NCI-H345 treated with DMSO at 0.1 percent for 48 hours (cell line): ENCODE results near the gene LGI2.
A peak's percentile ranks its signal among the peaks of the same experiment; 100 is the strongest.
"Not testable (repeated sequence)": the region's sequence is repeated elsewhere in the genome, so short reads cannot be mapped to it uniquely, and the experiment has no call there.

Experiments used
- DNase-seq: peaks from one replicate; lab custom pipeline; 2025; ENCODE audit not compliant: unreplicated experiment; lab: John Stamatoyannopoulos, UW

The LGI2 gene, protein sequence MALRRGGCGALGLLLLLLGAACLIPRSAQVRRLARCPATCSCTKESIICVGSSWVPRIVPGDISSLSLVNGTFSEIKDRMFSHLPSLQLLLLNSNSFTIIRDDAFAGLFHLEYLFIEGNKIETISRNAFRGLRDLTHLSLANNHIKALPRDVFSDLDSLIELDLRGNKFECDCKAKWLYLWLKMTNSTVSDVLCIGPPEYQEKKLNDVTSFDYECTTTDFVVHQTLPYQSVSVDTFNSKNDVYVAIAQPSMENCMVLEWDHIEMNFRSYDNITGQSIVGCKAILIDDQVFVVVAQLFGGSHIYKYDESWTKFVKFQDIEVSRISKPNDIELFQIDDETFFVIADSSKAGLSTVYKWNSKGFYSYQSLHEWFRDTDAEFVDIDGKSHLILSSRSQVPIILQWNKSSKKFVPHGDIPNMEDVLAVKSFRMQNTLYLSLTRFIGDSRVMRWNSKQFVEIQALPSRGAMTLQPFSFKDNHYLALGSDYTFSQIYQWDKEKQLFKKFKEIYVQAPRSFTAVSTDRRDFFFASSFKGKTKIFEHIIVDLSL

DNA sequence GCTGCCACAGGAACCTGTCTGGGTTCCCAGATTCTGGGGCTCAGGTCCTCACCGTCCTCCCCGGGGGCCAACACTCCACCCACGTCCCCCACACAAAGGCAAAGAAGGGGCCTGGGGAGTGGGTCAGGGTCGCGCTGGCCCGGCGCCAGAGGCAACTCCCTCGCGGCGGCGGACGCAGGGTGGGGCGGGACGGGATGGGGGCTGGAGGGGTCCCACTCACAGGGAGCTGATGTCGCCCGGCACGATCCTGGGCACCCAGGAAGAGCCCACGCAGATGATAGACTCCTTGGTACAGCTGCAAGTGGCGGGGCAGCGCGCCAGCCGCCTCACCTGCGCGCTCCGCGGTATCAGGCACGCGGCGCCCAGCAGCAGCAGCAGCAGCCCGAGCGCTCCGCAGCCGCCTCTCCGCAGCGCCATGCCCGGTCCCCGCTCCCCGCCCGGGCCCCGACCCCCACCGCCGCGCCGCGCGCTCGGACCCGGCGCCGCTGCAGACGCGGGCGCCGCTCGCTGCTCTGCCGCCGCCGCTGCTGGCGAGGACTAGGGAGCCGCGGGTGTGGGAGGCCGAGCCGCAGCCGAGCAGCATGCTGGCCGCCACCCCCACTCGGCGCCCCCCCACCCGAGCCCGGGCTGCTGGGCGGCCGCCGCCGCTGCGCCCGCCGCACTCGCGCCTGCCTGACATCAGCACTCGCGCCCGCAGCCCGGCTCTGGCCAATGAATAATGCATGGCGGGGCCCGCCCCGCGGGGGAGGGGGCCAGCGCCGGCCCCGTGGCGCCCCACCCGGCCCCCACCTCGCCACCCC, at the start of gene LGI2:
TSS of gene LGI2 (minus strand) at position 670 of the 800 bp plus-strand sequence. CDS start at position 417, 253 bp downstream.
- DNase-seq: no peak

DNA sequence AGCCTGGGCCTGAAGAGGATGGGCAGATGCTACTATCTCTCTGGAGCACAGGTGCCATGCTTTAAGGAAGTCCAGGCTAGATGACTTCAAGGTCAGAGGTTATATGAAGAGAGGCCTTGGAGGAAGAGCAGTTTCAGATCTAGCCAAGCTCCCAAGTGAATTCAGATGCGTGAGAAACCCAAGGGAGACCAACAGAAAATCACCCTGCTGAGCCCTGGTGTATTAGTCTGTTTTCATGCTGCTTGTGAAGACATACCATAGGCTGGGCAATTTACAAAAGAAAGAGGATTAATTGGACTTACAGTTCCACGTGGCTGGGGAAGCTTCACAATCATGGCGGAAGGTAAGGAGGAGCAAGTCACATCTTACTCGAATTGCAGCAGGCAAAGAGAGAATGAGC, 47.8 kb upstream of the LGI2 start:
- no peak for DNase-seq

DNA sequence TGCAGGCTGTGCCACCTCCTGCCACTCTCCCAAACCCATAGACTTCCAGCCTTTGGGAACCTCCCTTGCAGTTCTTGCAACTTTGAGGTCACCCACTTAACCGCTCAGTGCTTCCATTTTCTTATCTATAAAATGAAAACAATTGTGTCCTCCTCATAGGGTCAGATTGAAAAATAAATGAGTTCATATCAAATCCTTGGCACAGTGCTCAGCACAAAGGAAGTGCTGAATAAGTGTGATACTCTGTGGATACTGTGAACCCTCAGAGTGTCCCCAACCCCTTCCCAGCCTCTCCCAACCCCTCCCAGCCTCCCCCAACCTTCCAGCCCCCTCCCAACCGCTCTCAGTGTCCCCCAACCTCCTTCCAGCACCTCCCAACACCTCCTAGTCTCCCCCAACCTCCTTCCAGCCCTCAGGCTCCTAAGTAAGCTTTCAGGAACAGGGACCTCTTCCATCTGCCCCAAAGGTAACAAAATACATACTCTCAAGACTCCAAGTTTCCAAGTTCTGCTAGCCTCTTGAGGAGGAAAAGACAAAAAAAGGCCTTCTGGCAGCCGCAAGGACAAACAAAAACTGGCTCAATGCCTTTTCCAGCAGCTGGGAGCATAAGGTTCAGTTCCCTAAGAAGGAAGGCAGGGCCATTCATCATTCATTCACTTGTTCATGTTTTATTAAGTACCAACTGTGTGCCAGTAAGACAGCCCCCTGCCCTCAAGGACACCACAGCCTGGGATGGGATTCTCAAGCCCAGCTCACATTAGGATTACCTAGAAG, 46.1 kb upstream of the LGI2 start:
- no peak for DNase-seq

DNA sequence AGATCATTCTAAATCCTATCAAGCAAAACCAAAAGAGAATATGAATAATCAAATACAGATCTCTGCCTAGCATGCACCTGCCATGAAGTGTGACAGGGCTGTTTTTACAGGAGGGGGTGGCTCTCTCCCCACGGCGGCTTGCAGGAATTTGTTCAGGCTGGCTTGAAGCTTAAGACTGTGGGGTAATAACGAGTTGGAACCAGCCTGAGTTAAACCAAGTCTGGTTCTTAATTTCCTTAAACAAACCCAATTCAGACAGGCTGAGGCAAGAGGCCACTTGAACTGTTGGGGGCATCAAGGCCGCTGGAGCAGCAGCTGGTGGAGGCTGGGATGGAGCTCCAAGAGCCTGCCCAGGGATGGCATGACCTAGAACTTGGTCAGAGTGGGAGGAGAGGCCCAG, 45.1 kb upstream of the LGI2 start:
- no peak for DNase-seq

DNA sequence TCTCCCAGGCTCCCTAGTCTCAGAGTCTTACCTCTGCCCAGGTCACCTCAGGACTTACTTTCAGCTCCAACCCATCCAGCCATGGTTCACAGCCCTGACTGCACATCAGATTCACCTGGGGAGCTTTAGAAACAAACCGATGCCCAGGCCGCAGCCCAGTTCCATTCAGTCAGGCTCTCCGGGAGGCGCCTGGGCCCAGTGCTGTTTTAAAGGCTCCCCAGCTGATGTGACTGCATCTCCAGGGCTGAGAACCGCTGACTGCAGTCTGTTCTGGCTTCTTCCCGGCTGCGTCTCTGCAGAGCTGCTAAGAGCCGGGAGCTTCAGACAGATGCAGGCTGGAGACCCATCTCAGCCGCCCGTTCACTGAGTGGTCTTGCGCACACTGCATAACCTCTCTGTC, 44.4 kb upstream of the LGI2 start:
- DNase-seq: no peak

DNA sequence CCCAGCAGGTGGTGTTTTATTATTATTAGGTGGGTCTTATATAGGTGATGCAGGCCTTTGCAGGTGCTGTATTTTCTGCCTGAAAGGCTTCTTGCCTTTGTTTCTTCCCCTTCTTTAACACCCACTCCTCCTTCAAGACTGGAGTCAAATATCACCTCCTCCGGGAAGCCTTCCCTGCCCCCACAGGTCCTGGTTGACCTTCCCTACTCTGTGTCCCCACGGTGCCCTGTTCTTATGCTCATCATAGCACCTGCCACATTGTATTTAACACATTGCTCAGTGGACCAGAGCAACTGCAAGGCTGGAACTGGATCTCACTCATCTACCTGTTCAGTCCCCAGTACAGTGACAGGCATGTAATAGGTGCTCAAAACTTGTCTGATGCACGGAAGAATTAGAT, 39.8 kb upstream of the LGI2 start:
- DNase-seq: no peak

DNA sequence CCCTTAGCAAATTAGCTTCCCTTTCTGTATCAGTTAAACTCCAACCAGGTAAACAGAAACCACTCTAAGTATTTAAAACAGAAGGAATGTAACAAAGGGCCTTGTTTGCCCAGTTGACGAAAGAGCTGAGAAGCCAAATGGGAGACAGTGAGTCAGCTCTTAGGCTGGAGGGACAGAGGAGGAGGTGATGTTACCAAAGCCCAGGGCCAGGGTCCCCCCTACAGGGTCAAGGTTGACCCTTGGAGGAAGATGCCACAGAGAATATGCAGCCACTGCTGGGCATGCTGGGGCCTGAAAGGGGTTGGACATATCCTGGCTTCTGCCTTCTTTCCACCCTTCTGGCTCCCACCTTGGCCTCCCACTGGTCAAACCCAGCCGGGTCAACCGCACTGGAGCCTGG, 38.3 kb upstream of the LGI2 start:
- DNase-seq: no peak

DNA sequence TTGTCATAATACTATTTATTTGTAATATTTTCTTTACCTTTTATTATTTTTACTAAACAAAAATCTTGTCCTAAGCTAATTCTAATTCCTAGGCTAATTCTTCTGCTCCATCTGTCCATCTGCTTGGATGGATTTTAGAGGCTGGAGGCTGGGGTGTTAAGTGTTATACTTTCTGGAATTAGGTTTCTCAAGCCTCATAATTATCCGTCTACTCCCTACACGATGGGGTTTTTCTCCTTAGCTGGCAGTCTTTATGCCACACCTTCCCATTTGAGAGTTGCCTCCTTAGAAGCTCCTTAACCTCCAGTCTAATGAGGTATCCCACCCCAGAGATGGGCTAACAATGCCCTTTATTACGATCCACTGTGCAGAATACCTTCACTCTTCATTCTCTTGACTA, 37.6 kb upstream of the LGI2 start:
- no peak for DNase-seq

DNA sequence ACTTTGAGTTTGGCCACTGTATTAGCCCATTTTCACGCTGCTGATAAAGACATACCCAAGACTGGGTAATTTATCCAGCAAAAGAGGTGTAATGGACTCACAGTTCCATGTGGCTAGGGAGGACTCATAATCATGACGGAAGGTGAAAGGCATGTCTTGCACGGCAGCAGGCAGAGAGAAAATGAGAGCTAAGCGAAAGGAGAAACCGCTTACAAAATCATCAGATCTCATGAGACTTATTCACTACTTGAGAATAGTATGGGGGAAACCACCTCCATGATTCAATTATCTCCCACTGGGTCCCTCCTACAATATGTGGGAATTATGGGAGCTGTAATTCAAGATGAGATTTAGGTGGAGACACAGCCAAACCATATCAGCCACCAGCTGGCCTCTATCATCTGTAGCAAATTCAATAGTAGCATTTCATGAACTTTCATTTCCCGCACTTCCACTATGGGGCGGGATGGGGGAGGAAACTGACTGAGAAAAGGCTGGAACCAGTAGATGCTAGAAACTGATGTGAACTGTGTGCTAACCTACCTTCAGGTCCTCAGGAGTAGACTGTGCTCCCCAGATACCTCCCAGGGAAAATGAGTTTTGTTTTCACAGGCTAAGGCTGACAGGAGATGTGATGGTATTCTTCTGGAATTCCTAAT, 35.3 kb upstream of the LGI2 start:
- no peak for DNase-seq

DNA sequence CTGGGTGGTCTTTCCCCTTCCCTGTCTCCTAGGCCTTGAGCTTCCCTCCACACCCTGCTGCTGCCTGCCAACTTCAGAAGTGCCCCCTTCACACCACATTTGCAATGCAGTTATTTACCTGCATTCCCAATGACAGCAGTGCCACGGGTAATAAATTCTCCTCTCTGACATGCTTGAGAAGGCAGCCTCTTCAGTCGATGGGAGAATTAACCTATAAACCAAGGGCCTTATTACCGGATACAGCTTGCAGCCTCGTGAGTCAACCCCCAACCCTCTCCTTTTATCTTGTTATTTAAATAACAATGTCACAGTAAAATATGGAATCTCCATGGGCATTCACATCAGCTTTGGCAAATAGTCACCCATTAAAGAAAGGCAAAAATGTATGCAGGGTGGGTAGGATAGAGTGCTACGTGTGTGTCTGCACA, 34.7 kb upstream of the LGI2 start:
- peak; percentile 36 for DNase-seq

DNA sequence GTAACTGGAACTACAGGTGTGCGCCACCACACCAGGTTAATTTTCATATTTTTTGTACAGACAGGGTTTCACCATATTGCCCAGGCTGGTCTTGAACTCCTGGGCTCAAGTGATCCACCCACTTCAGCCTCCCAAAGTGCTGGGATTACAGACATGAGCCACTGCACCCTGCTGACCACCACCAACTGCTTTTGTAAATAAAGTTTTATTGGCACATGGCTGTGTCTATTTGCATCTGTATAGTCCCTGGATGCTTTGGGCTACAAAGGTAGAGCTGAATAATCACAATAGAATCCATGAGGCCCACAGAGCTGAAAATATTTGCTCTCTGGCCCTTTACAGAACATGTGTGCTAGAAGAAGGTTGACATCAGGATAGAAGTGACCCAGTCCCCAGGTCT, 33.7 kb upstream of the LGI2 start:
- DNase-seq: not testable (repeated sequence)

DNA sequence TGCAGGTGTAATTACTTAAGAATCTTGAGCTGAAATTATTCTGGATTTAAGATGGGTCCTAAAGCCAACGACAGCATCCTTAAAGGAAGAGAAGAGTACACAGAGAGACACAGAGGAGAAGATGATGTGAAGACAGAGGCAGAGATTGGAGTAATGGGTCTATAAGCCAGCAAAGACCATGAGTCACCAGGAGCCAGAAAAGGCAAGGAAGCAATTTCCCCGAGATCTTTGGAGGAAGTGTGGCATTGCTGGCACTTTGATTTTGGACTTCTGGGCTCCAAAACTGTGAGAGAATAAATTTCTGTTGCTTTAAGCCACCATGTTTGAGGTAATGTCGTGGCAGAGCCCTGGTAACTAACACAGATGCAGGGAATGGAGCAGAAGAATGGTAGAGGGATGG, 32.4 kb upstream of the LGI2 start:
- no peak for DNase-seq

DNA sequence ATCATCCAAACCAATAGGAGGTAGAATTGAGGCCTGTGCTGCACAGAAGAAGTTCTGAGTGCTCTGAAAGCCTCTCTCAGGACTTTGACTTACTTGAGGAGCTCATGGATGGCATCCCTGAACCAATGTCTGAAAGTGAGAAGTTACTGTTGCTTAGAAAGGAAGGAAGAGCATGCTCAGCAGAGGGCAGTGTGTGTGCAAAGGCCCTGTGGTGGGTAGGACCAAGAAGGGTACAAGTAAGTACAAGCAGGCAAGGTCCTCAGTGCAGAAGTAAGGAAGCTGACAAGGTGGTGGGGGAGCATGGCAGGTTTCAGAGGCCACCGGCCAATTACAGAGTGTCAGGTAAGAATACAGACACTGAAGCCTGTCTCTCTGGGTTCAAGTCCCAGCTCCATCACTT, 31.4 kb upstream of the LGI2 start:
- no peak for DNase-seq

DNA sequence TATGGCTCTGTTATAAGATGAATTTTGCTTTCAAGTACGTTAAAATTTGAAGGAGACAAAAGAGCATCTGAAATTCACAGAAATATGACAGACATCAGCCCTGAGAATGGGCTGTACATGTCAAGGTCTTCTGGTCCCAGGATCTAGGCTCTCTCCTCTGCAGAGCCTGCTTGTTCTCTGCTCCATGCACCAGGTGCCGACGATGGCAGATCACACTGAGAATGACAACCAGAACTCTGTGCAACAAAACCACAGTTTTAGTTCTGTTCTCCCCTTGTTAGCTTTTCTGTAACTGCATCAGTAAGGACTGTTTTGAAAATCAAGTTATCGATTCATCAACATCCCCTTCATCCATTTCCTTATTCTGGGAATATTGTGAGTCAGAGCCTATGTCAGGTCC, 30.9 kb upstream of the LGI2 start:
- DNase-seq: no peak

DNA sequence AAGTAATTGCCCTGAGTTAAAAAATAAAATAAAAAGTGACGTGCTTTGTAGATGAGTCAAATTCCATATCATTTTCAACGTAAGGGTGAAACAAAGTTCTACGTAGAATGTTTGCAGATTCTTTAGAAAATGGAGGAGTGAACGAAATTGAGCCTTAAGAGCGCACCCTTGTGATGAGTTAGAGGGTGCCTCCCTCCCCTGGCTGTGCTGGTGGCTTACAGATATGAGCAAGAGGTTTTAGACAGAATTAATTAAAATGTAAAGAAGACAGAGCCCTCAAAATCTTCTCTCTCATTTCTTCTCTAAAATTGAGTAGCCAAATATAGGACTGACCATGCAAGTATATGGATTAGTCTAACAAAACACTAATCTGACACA, 30.2 kb upstream of the LGI2 start:
- DNase-seq: no peak

DNA sequence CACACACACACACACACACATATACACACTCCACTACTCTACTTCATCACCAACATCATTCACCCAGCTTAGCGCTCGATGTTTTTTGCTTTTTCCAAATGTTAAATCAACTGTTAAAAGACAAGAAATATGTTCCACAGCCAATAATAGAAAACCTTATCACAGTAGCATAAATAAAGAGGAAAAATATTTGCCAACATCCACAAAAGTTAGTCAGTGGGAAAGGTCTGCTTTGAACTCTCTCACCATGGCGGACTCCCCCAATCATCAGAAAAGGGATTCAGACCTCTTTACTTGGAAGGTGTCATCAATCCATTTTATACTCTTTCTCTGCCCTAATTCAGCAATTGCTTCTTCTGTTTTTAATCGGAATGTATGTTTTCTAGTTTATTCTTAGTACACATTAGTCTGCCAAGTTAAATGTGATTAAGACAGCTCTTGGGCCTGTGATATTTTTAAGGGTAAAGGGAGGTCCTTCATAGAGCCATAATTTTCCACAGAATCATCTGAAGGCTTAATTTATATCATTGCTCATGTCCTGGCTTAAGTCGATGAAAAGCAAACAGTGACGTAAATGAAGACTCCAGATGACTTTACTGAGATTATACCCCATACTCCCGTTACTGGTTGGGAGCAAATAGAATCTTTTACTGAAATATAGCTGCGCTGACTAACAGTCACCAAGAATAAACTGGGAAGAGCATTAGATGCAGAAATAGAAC, 29.7 kb upstream of the LGI2 start:
- DNase-seq: no peak

DNA sequence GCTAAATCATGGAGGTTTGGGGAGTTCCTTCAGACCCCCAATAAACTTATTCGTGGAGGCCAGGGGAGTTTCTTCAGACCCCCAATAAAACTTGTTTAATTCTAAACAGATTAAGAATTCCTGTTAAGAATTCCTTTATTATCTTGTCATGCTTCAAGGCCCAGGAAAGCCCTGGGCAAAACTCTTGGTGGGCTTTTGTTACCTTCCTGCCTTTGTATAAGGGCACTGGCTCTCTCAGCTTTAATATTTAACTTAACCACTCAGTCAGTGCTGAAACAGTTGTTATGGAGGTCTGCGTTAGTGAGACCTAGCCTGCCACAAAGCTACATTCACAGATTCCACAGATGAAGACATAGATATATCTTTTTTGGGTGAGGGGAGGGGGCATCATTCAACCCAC, 29.0 kb upstream of the LGI2 start:
- no peak for DNase-seq

DNA sequence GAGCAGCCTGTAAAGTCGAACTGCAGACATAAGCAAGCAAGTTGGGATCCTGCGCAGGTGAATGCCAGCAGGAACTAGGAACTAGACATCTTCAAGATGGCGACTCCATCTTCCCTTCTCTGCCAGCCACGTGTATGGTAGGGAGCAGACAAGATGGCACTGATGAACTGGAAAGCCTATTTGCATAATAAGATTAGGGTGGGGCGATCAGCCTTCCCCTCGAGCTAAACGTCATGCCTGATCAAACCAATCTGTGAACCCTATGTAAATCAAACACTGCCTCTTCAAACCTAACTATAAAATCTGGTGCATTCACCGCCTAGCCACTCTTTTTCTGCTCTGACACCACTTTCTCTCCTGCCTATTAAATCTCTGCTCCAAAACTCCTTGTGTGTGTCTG, 28.1 kb upstream of the LGI2 start:
- no peak for DNase-seq

DNA sequence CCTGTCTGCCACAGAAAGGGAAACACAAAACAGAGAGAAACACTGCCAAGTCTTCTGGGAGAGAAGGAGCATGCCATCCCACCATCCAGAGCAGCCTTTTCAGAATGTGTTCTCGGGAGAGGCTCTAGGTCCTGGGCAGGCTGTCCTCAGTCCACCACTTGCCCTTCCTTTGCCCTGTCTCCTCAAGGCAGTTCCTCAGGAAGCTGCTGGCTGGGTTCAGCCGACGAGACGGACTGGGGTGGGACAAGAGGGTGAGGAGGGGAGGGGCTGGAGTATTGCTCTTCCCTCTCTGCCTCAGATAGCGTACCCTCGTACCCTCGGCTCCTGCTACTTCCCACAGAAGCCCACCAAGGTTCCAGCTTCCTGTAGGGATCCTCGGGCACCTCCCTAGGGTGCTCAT, 26.6 kb upstream of the LGI2 start:
- no peak for DNase-seq

DNA sequence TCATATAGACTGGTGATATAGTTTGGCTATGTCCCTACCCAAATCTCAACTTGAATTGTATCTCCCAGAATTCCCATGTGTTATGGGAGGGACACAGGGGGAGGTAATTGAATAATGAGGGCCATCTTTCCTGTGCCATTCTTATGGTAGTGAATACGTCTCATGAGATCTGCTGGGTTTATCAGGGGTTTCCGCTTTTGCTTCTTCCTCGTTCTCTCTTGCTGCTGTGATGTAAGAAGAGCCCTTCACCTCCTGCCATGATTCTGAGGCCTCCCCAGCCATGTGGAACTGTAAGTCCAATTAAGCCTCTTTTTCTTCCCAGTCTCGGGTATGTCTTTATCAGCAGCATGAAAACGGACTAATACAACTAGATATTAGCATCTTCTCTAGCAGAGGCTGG, 21.3 kb upstream of the LGI2 start:
- not testable (repeated sequence) for DNase-seq
